ENCODE results near the gene TTYH2.
A peak's percentile ranks its signal among the peaks of the same experiment; 100 is the strongest.

Gene TTYH2

GRCh38 chr17:74214484-74215341 is 1.3 kb downstream of the TTYH2 start:
- no peak for TF ChIP-seq CTCF (IDR thresholded peaks at IDR 0.05; ENCODE audit: unreplicated experiment in 3 of 3)
- H3K27me3 Mint-ChIP-seq (ENCODE audit: low read depth) = peaks cover 13% of the 10 kb centered on the region
- peaks cover 10% of the 10 kb centered on the region for H3K36me3 Mint-ChIP-seq (ENCODE audit: low read depth)
- H3K4me3 Mint-ChIP-seq = peak overlapping the region; percentile 82 to 88 (median 87)
- H3K4me1 Mint-ChIP-seq = peaks cover 67% of the 10 kb centered on the region
- H3K27ac Mint-ChIP-seq = peak overlapping the region; percentile 55 to 75 (median 75)
- H3K9me3 Mint-ChIP-seq = no peaks in the 10 kb centered on the region

GRCh38 chr17:74215342-74215727 is 2.0 kb downstream of the TTYH2 start:
- Mint-ChIP-seq H3K4me3 (peak overlapping the region; percentile 82 to 88 (median 87)), H3K27ac (peak overlapping the region; percentile 51 to 75 (median 52)), H3K9me3 (no peaks in the 10 kb centered on the region), H3K27me3 (ENCODE audit: low read depth) (peaks cover 13% of the 10 kb centered on the region), H3K36me3 (ENCODE audit: low read depth) (peaks cover 4% of the 10 kb centered on the region), H3K4me1 (peaks cover 65% of the 10 kb centered on the region)
- TF ChIP-seq CTCF (IDR thresholded peaks at IDR 0.05; ENCODE audit: unreplicated experiment in 3 of 3) = no peak

- no peaks in the 10 kb centered on the region for H3K36me3 Mint-ChIP-seq (ENCODE audit: low read depth)
- peaks cover 59% of the 10 kb centered on the region for H3K4me1 Mint-ChIP-seq
- peak overlapping the region; percentile 33 to 69 (median 41) for H3K27ac Mint-ChIP-seq
- H3K4me3 Mint-ChIP-seq = peak overlapping the region in 2 of 3 experiments; percentile 41 to 87
- H3K27me3 Mint-ChIP-seq (ENCODE audit: low read depth) = peaks cover 13% of the 10 kb centered on the region
- no peaks in the 10 kb centered on the region for H3K9me3 Mint-ChIP-seq
- TF ChIP-seq CTCF (IDR thresholded peaks at IDR 0.05; ENCODE audit: unreplicated experiment in 3 of 3) = no peak
These were observed 3.1 kb downstream of the TTYH2 start for GRCh38 chr17:74216505-74216904.

GRCh38 chr17:74217037-74217730 is 3.8 kb downstream of the TTYH2 start:
- no peaks in the 10 kb centered on the region for H3K36me3 Mint-ChIP-seq (ENCODE audit: low read depth)
- peaks cover 53% of the 10 kb centered on the region for H3K4me1 Mint-ChIP-seq
- TF ChIP-seq CTCF (IDR thresholded peaks at IDR 0.05; ENCODE audit: unreplicated experiment in 3 of 3) = no peak
- H3K9me3 Mint-ChIP-seq = no peaks in the 10 kb centered on the region
- peak overlapping the region; percentile 33 to 69 (median 41) for H3K27ac Mint-ChIP-seq
- H3K27me3 Mint-ChIP-seq (ENCODE audit: low read depth) = peaks cover 10% of the 10 kb centered on the region
- H3K4me3 Mint-ChIP-seq = peak overlapping the region in 2 of 3 experiments; percentile 41 to 61

GRCh38 chr17:74217888-74218287 is 4.5 kb downstream of the TTYH2 start:
- TF ChIP-seq CTCF (IDR thresholded peaks at IDR 0.05; ENCODE audit: unreplicated experiment in 3 of 3) = no peak
- Mint-ChIP-seq H3K4me1 (peaks cover 49% of the 10 kb centered on the region), H3K4me3 (no peak overlapping the region), H3K9me3 (no peaks in the 10 kb centered on the region), H3K27ac (peak overlapping the region in 1 of 3 experiments; percentile 71), H3K27me3 (ENCODE audit: low read depth) (peaks cover 10% of the 10 kb centered on the region), H3K36me3 (ENCODE audit: low read depth) (peaks cover 3% of the 10 kb centered on the region)

Measured in nephron (organoid).